Esophagus muscularis mucosa (tissue), 4 donors: ENCODE measurements around the gene PRKCD. TPM values are rescaled to one million over a fixed set of nuclear protein-coding genes. Genes with fewer than 3 reads are reported as not detected.

Experiments
- DNase-seq: peaks from one replicate; pipeline ENCODE4 v3.0.0-alpha.2; 2017; ENCODE audit errors: extremely low spot score
- H3K27ac ChIP-seq, 4 donors: fragments of 200-600 bp; sonication (generic); replicated peaks in 1 of 4; 1 replicate in 3 of 4; 2 replicates in 1 of 4; pipeline ENCODE4 v1.5.1; 2016 to 2019; ENCODE audit warnings: mild to moderate bottlenecking in 1 of 4
- H3K27me3 ChIP-seq, 4 donors: fragments of 200-600 bp; sonication (generic); one replicate each; pipeline versions ENCODE4 v1.5.1 to v1.6.0; 2016 to 2019
- H3K36me3 ChIP-seq, 4 donors: fragments of 200-600 bp; sonication (generic); one replicate each; pipeline ENCODE4 v1.5.1; 2016 to 2019
- H3K4me1 ChIP-seq, 4 donors: fragments of 200-600 bp; sonication (generic); one replicate each; pipeline ENCODE4 v1.5.1; 2016 to 2019
- H3K4me3 ChIP-seq, 4 donors: fragments of 200-600 bp; sonication (generic); 1 replicate in 2 of 4; 2 replicates in 2 of 4; pipeline ENCODE4 v1.5.1; 2016 to 2019; ENCODE audit warnings: mild to moderate bottlenecking in 4 of 4, moderate library complexity in 1 of 4
- H3K9me3 ChIP-seq, 4 donors: fragments of 200-600 bp; sonication (generic); 1 replicate in 3 of 4; 2 replicates in 1 of 4; pipeline ENCODE4 v1.5.1; 2016 to 2019
- CTCF ChIP-seq, 3 experiments: fragments of 200-600 bp in 2 of 3; fragments of 450-650 bp in 1 of 3; sonication (generic) in 2 of 3; IDR thresholded peaks; one replicate each; pipeline ENCODE4 v1.5.1; 2017 to 2019; ENCODE audit warnings: antibody characterized with exemption in 3 of 3, mild to moderate bottlenecking in 2 of 3, moderate library complexity in 1 of 3
- EP300 ChIP-seq: sonication (generic); formaldehyde crosslinking; IDR thresholded peaks from one replicate; pipeline ENCODE4 v1.6.1; 2017; ENCODE audit warnings: antibody characterized with exemption
- POLR2A ChIP-seq: fragments of 450-650 bp; IDR thresholded peaks from one replicate; pipeline ENCODE4 v1.6.1; 2017; ENCODE audit warnings: antibody characterized with exemption, moderate library complexity, mild to moderate bottlenecking, low read depth
- POLR2AphosphoS5 ChIP-seq, 2 donors: sonication (generic); formaldehyde crosslinking; IDR thresholded peaks; one replicate each; pipeline ENCODE4 v1.6.1; 2017; ENCODE audit warnings: antibody characterized with exemption in 2 of 2
- WGBS: methylation state at CpG from one replicate; pipeline ENCODE4 v1.1.5; 2018; 5-methylcytosine and 5-hydroxymethylcytosine counted together
- intact Hi-C: fragments of 100-400 bp; cut with DNase I; formaldehyde crosslinking; loops from one replicate; pipeline ENCODE4 v1.15.1; 2023
- total RNA-seq, 4 donors: library from RNA; depleted of rRNA; stranded (reverse); fragments of >200 nt; gene quantifications; one replicate each; pipeline versions ENCODE4 v1.1.0 to v1.2.1, GENCODE V29; 2016

PRKCD gene
- total RNA-seq, 4 donors from 2014 or later, result 7.0 to 16.7 (median 12.4) TPM

GRCh38 chr3:53231532-53232511 is 70.8 kb downstream of the PRKCD start:
- 82% methylated on average over 9 of the region's 13 CpGs for WGBS
- peaks cover 81 to 100% (median 95%) of the 10 kb centered on the region in 4 donors for H3K36me3 ChIP-seq
- intact Hi-C loops, result no loop called here
- peaks cover 12 to 22% (median 15%) of the 10 kb centered on the region in 4 donors for H3K4me1 ChIP-seq
- no peak for DNase-seq
- H3K9me3 ChIP-seq, result no peaks in the 10 kb centered on the region
- TF ChIP-seq POLR2AphosphoS5 (IDR thresholded peaks at IDR 0.05), result no peak
- TF ChIP-seq EP300, result no peak
- no peak for TF ChIP-seq POLR2A
- TF ChIP-seq CTCF (IDR thresholded peaks at IDR 0.05), result no peak
- H3K27ac ChIP-seq, result peak overlapping the region; percentile 26 to 73 (median 47)
- H3K4me3 ChIP-seq, result no peak overlapping the region
- no peaks in the 10 kb centered on the region for H3K27me3 ChIP-seq

DNA sequence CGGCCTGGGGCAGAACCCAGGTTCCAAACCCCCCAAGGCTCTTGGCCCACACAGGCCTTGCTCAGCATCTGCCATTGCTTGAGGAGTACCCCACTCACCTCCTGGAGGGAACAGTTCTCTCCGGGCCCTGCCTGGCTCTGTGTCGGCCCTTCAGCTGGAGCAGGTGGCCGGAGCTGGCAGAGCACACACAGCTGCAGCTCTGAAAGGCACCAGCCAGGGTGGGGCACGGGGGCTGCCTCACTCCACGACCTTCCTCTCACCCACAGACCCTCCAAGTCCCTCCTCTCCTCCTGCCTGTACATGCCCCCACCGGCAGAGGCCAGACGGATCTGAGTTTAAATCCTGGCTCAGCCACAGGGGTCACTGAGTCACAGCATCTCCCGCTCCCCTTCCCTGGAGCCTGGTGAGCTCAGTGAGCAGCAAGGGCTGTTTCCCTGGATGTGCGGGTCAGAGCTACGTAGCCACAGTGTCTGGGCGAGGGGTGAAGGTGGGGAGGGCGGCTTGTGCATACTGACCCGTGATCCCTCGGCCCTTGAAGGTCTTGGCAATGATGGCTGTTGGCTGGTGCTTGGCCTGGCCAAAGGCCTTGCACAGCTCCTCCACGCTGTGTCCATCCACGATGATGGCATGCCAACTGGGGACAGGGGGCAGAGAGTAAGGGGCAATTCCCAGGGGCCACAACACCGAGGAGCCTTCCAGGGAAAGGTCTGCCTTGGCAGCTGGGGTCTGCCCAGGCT is 71.8 kb downstream of the PRKCD start:
- peak overlapping the region; percentile 40 to 73 (median 62) for H3K27ac ChIP-seq
- TF ChIP-seq CTCF (IDR thresholded peaks at IDR 0.05), result no peak
- TF ChIP-seq EP300, result no peak
- no peak for TF ChIP-seq POLR2AphosphoS5 (IDR thresholded peaks at IDR 0.05)
- no peak for TF ChIP-seq POLR2A
- WGBS, result 89% methylated on average over 13 of the region's 18 CpGs
- no peak for DNase-seq
- H3K4me1 ChIP-seq, result peaks cover 16 to 31% (median 25%) of the 10 kb centered on the region in 4 donors
- H3K4me3 ChIP-seq, result no peak overlapping the region
- peaks cover 73 to 100% (median 95%) of the 10 kb centered on the region in 4 donors for H3K36me3 ChIP-seq
- H3K27me3 ChIP-seq, result no peaks in the 10 kb centered on the region
- no peaks in the 10 kb centered on the region for H3K9me3 ChIP-seq
- intact Hi-C loops, result no loop called here

DNA sequence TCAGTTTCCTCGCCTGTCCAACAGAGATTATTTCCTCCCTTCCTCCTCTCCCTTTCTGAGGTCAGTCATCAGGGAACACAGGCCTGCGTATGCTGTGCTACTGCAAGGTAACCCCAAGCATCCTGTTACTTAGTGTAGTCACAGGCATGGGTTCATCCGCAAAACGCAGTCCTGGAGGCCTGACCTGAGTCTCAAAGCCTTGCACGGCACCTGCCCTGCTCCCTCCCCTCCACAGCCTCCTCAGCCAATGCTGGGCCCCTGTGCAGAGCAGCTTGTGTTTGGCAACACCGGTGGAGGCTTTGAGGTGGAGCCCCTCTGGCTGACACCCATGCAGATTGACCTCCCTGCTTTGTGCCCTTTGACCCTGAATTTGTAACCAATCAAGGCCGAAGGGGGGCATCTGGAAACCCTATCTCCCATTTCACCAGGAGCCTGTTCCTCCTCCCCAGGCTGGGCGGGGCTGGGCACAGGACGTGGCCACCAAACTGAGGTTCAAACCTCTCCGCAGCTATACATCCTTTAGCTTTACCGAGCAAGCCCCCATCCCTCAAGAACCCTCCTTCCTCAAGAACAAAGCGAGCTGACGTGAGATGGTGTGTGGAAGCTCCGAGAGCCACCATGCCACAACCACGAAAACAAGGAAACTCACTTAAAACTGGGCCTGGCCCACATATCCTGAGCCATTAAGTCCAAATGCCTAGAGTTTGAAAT is 73.3 kb downstream of the PRKCD start:
- intact Hi-C loops, result no loop called here
- peak overlapping the region; percentile 27 to 73 (median 62) for H3K27ac ChIP-seq

More for the DNA sequence above, 73.3 kb downstream of the PRKCD start:
- WGBS, result 80% methylated on average over 12 of the region's 15 CpGs
- no peak for DNase-seq
- Histone ChIP-seq H3K9me3 (no peaks in the 10 kb centered on the region), H3K27me3 (no peaks in the 10 kb centered on the region), H3K36me3 (peaks cover 71 to 100% (median 94%) of the 10 kb centered on the region in 4 donors), H3K4me3 (no peak overlapping the region), H3K4me1 (peaks cover 29 to 45% (median 40%) of the 10 kb centered on the region in 4 donors)
- TF ChIP-seq POLR2A, result no peak
- TF ChIP-seq POLR2AphosphoS5 (IDR thresholded peaks at IDR 0.05), result no peak
- no peak for TF ChIP-seq CTCF (IDR thresholded peaks at IDR 0.05)
- TF ChIP-seq EP300, result no peak
